Astrocyte (in vitro differentiated cells and primary cell): Measurements from ENCODE around the gene TCF7L2.
"Not testable (repeated sequence)": the region's sequence is repeated elsewhere in the genome, so short reads cannot be mapped to it uniquely, and the experiment has no call there.

Experiments
- CTCF ChIP-seq: IDR thresholded peaks from 2 replicates; pipeline ENCODE4 v1.5.1; 2011; ENCODE audit warnings: low read depth, mild to moderate bottlenecking, inconsistent platforms, low read length, moderate library complexity; ENCODE audit not compliant: insufficient read depth
- EZH2 ChIP-seq: IDR thresholded peaks from 2 replicates; pipeline ENCODE4 v1.6.1; 2012; ENCODE audit warnings: mild to moderate bottlenecking, low read length, inconsistent platforms; ENCODE audit not compliant: insufficient read depth

- TF ChIP-seq CTCF, EZH2: not testable (repeated sequence)
These were observed 159.4 kb downstream of the TCF7L2 start for GRCh38 chr10:113109482-113109881.
